Breast epithelium (tissue), 4 donors: ENCODE measurements around the gene VPS35L. TPM values are rescaled to one million over a fixed set of nuclear protein-coding genes. Genes with fewer than 3 reads are reported as not detected.
A peak's percentile ranks its signal among the peaks of the same experiment; 100 is the strongest.

Experiments used
- DNase-seq, 2 donors: peaks; one replicate each; pipeline ENCODE4 v3.0.0-alpha.2; 2019; ENCODE audit warnings: low spot score in 2 of 2
- H3K27ac ChIP-seq, 2 donors: fragments of 200-600 bp; sonication (generic) in 1 of 2; one replicate each; pipeline ENCODE4 v1.5.1; 2016 to 2019; ENCODE audit warnings: mild to moderate bottlenecking in 1 of 2
- H3K27me3 ChIP-seq, 2 donors: fragments of 200-600 bp; sonication (generic) in 1 of 2; one replicate each; pipeline versions ENCODE4 v1.5.1 to v1.6.0; 2017 to 2019; ENCODE audit warnings: control low read depth in 1 of 2, mild to moderate bottlenecking in 1 of 2
- H3K36me3 ChIP-seq: fragments of 200-600 bp; one replicate; pipeline ENCODE4 v1.5.1; 2019
- H3K4me1 ChIP-seq, 2 donors: fragments of 200-600 bp; sonication (generic); one replicate each; pipeline ENCODE4 v1.5.1; 2016 to 2019; ENCODE audit warnings: control low read depth in 1 of 2
- H3K4me3 ChIP-seq, 3 donors: fragments of 200-600 bp; sonication (generic); 1 replicate in 2 of 3; 2 replicates in 1 of 3; pipeline ENCODE4 v1.5.1; 2016 to 2019; ENCODE audit warnings: mild to moderate bottlenecking in 3 of 3, moderate library complexity in 2 of 3
- H3K9me3 ChIP-seq, 2 donors: fragments of 200-600 bp; sonication (generic) in 1 of 2; one replicate each; pipeline ENCODE4 v1.5.1; 2016 to 2019; ENCODE audit warnings: control low read depth in 1 of 2
- CTCF ChIP-seq, 3 donors: fragments of 450-650 bp; IDR thresholded peaks; one replicate each; pipeline ENCODE4 v1.5.1; 2016 to 2017; ENCODE audit warnings: antibody characterized with exemption in 3 of 3, mild to moderate bottlenecking in 3 of 3, moderate library complexity in 3 of 3
- POLR2A ChIP-seq: fragments of 450-650 bp; IDR thresholded peaks from one replicate; pipeline ENCODE4 v1.6.1; 2016; ENCODE audit warnings: antibody characterized with exemption, mild to moderate bottlenecking, moderate library complexity
- POLR2AphosphoS5 ChIP-seq, 3 donors: sonication (generic); formaldehyde crosslinking; IDR thresholded peaks; one replicate each; pipeline ENCODE4 v1.6.1; 2017; ENCODE audit warnings: antibody characterized with exemption in 3 of 3
- intact Hi-C: fragments of 100-400 bp; cut with DNase I; formaldehyde crosslinking; loops from one replicate; pipeline ENCODE4 v1.15.1; 2023; ENCODE audit warnings: low total_unique reads
- total RNA-seq, 3 donors: library from RNA; depleted of rRNA; stranded (reverse); fragments of >200 nt; gene quantifications; one replicate each; pipeline ENCODE4 v1.1.0, GENCODE V29; 2016

The VPS35L gene
- total RNA-seq, 3 donors from 2014 or later: 36.4 to 43.3 (median 40.5) TPM

DNA sequence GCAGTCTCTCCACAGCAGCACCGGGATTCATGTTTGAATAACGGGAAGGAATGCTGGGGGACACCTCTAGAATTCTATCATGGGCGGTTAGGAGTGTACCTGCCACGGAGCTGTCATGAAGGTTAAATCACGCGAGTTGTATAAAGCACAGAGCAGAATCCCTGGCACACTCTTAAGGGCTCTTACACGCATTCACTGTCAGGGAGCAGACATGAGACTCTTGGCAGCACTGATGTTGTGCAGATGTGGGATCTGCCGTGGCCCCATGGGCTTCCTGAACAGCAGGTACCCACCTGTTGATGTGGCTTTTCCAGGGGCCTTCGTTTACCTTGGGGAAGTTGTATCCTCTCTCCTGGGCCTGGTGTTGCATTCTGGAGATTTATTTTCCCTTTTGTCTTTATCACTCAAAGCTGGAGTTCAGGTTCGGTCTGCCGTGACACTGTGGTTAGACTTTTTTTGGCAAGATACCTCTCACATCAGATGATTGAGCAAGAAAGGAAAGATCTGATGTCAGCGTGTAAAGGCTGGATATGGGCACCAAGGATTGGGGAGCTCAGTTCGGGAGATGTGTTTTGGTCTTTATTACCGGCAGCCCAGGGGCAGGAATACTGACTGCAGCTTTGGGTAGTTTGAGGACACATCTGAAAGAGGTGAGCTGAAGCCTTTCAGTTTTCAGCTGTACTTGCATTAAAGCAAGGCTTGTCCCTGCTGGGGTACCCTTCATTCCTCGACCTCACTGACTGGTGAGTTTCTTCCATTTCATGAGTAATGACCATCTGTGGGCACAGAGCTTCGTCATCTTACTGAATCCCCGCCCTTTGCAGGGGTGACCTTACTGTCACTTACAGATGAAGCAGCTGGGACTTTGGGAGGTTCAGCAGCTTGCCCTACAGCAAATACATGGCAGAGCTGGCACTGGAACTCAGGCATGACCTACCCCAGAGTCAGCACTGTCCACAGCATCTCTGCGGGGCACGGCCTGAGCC is 143.3 kb downstream of the VPS35L start:
- Histone ChIP-seq H3K27ac (peak overlapping the region; percentile 48 to 92), H3K36me3 (no peaks in the 10 kb centered on the region), H3K4me1 (peaks cover 7 to 10% of the 10 kb centered on the region in 2 donors), H3K9me3 (no peaks in the 10 kb centered on the region), H3K4me3 (no peak overlapping the region), H3K27me3 (no peaks in the 10 kb centered on the region)
- TF ChIP-seq POLR2AphosphoS5 (IDR thresholded peaks at IDR 0.05): peak in 1 of 3 donors; percentile 8
- TF ChIP-seq POLR2A: no peak
- TF ChIP-seq CTCF (IDR thresholded peaks at IDR 0.05): no peak
- no peak for DNase-seq
- intact Hi-C loops: no loop called here

- H3K27ac ChIP-seq: peak overlapping the region; percentile 48 to 92
- H3K27me3 ChIP-seq: no peaks in the 10 kb centered on the region
- intact Hi-C loops: no loop called here
- no peak for DNase-seq
- no peak for TF ChIP-seq POLR2A
- TF ChIP-seq CTCF (IDR thresholded peaks at IDR 0.05): no peak
- TF ChIP-seq POLR2AphosphoS5 (IDR thresholded peaks at IDR 0.05): no peak
- H3K4me1 ChIP-seq: peaks cover 7 to 10% of the 10 kb centered on the region in 2 donors
- H3K36me3 ChIP-seq: no peaks in the 10 kb centered on the region
- no peak overlapping the region for H3K4me3 ChIP-seq
- H3K9me3 ChIP-seq: no peaks in the 10 kb centered on the region
These were observed 144.0 kb downstream of the VPS35L start for GRCh38 chr16:19699472-19699871.

DNA sequence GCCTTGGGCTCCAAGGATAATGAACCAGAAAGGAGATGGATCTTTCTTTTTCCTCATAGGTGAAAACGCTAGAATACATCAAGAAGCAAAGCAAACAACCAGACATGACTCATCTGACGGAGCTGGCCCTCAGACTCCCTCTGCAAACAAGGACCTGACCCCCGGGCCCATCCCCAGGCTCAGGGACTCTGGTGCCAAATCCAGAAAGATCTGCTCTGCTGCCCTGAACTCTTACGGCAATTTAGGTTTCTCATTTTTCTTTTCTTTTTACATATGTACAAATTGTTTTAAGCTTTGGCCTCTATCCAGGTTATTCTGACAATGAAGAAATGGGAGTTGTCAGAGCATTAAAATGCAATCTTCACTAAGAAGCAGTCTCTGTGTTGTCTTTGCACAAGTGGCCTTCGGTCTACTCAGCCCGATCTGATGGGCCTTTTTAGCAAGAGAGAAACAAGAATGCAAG is 144.8 kb downstream of the VPS35L start:
- intact Hi-C loops: no loop called here
- no peaks in the 10 kb centered on the region for H3K27me3 ChIP-seq
- peak in 1 of 2 donors; percentile 63 for DNase-seq
- H3K27ac ChIP-seq: peak overlapping the region; percentile 3 to 22
- H3K36me3 ChIP-seq: no peaks in the 10 kb centered on the region
- peaks cover 7 to 10% of the 10 kb centered on the region in 2 donors for H3K4me1 ChIP-seq
- H3K9me3 ChIP-seq: no peaks in the 10 kb centered on the region
- peak in 1 of 3 donors; percentile 30 for TF ChIP-seq POLR2AphosphoS5 (IDR thresholded peaks at IDR 0.05)
- TF ChIP-seq POLR2A: no peak
- TF ChIP-seq CTCF (IDR thresholded peaks at IDR 0.05): no peak
- H3K4me3 ChIP-seq: no peak overlapping the region

GRCh38 chr16:19701091-19701490 is 145.6 kb downstream of the VPS35L start:
- intact Hi-C loops: no loop called here
- no peaks in the 10 kb centered on the region for H3K27me3 ChIP-seq
- no peak overlapping the region for H3K4me3 ChIP-seq
- TF ChIP-seq CTCF (IDR thresholded peaks at IDR 0.05): no peak
- DNase-seq: no peak
- peak overlapping the region; percentile 3 to 22 for H3K27ac ChIP-seq
- no peaks in the 10 kb centered on the region for H3K36me3 ChIP-seq
- H3K4me1 ChIP-seq: peaks cover 6 to 10% of the 10 kb centered on the region in 2 donors
- no peaks in the 10 kb centered on the region for H3K9me3 ChIP-seq
